Smooth muscle cell of the umbilical artery (primary cell): ENCODE results near the gene PHLDB1. TPM values are rescaled to one million over a fixed set of nuclear protein-coding genes. Genes with fewer than 3 reads are reported as not detected.

Source experiments
- total RNA-seq: library from RNA; depleted of rRNA; stranded (reverse); fragments of >200 nt; gene quantifications from 2 replicates; pipeline ENCODE4 v1.2.3, GENCODE V29; 2014

The PHLDB1 gene
- 96.2 and 140 TPM in 2 replicates for total RNA-seq

DNA sequence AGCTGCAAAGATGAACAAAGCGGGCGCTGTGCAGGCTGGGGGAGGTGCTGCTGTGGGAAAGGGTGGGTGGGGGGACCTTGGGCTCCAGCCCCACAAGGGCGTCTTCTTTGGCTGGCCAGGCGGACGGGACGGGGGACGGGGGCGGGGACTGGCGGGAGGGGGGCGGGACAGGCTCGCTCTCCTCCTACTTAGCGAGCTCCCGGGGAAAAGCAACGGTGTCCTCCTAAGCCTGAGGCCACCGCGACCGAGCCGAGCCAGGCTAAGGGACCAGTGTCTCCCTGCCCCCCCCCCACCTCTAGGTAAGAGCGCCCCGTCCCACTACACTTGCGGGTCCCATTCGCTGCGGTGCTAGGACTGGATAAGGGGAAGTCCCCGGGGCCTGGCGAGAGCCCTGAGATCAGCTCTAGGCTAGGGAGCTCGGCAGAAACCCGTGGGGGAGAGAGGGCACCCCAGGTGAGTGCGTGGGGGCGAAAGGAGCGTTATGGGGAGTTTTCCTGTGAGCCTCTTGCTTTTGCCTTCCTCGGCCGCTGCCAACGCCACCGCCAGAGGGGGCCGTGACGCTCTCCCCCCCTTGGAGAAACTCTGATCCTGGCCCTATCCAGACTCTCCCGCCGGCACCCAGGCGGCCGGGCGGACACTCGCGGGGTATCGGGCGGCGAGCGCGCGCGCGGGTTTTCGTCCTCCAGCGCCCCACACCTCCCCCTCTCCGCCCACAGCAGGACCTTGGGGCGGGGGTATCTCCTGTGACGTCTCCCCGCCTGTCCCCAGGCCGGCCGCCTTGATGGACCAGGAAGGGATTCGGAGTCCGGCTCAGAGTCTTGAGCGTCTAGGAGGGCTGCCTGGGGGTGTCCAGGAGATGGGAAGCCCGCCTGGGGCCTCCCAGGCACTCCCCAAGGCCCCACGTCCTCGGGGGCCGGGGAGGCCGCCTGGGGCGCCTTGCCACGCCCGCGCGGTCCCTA lies at the start of gene PHLDB1:
Gene PHLDB1, plus strand, starts transcription at position 215 of the 959 bp plus-strand sequence. CDS start 6,222 bp downstream, outside the sequence.

DNA sequence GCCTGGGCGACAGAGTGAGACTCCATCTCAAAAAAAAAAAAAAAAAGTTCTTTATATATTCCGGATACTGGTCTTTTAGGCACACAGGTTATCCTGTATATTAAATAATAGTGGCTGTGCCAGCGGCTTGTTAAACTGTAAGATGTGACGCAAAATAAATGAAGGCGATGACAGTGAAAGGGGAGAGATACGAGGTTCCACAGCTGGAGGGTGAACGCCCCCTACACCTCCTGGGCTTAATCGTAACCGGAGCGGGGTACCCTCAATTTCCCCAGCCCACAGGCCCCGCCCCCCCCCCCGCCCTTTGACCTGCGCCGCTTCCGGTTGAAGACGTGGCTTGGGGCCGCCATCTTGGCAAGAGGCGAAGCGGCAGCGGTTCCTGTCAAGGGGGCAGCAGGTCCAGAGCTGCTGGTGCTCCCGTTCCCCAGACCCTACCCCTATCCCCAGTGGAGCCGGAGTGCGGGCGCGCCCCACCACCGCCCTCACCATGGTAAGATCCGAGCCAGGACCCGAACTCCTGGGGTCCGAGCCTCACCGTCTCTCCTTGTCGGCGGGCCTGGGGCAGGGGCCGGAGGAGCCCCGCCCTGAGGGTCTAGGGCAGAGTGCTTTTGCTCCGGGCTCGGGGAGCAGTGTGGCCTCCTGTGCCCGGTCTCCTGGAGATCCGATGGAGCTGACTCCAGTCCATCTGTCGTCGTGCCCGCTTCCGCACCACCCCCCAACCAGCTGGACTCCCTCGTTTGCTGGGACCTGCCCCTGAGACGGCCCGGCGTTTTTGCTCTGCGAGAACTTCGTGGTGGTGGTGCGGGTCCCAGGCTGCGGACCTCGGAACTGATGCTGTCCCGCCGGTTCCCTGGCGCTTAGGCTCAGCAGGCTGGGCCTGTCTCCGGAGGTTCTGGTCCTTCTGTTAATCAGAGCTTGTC lies 35.1 kb upstream of the PHLDB1 start, which contains the start of gene ARCN1:
Gene ARCN1, plus strand, starts transcription at position 349 of the 920 bp plus-strand sequence. Its CDS starts 139 bp downstream, at position 488.

DNA sequence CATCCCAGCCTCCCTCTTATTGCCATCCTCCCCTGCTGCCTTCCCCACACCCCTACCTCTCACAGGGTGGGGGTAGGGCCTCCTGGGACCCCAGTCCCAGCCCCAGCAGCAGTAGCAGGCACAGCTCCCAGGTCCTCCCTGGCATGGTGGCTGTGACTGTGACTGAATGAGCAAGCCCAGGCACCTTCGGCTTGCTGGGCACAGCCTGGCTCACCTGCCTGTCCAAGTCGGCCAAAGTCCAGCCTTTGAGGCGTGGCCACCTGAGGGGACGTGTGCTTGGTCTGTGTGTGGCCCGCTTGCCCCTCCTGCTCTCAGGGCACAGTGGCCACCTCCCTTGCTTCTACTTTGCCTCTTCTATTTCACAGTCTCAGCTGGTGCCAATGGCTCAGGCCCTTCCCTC lies 72.1 kb downstream of the PHLDB1 start, which contains the start of gene TREH:
Gene TREH, minus strand, starts transcription at position 168 of the 400 bp plus-strand sequence. Its CDS starts 23 bp downstream, at position 145.

Other genes starting within 250 kb of the PHLDB1 start
- 37.4 and 42.0 TPM in 2 replicates for gene UBE4A, start 248.0 kb upstream of the PHLDB1 start, total RNA-seq
- 24.6 and 34.7 TPM in 2 replicates for gene ATP5MG, start 206.0 kb upstream of the PHLDB1 start, total RNA-seq
- 27.3 and 55.5 TPM in 2 replicates for gene KMT2A, start 171.1 kb upstream of the PHLDB1 start, total RNA-seq
- gene TTC36, start 80.1 kb upstream of the PHLDB1 start, total RNA-seq = 0.59 and 1.2 TPM in 2 replicates
- gene TMEM25, start 76.4 kb upstream of the PHLDB1 start, total RNA-seq = 23.2 and 40.3 TPM in 2 replicates
- 18.2 and 24.3 TPM in 2 replicates for gene IFT46, start 41.7 kb upstream of the PHLDB1 start, total RNA-seq
- 201 and 317 TPM in 2 replicates for gene ARCN1, start 35.2 kb upstream of the PHLDB1 start, total RNA-seq
- not detected in 2 replicates for gene TREH, start 72.0 kb downstream of the PHLDB1 start, total RNA-seq
- gene DDX6, start 183.5 kb downstream of the PHLDB1 start, total RNA-seq = 125 and 215 TPM in 2 replicates